ENCODE data around the gene RPRD2.

- no peak for TF ChIP-seq POLR2AphosphoS5 (IDR thresholded peaks at IDR 0.05; ENCODE audit: low read depth, low read length)
- no peak for TF ChIP-seq POLR2A (IDR thresholded peaks at IDR 0.05; ENCODE audit: low read depth, low read length)
- TF ChIP-seq TAF1 (IDR thresholded peaks at IDR 0.05; ENCODE audit: borderline replicate concordance, low read depth, low read length) = no peak
Measured at GRCh38 chr1:150371110-150371509, 7.2 kb downstream of the RPRD2 start.
